Activated CD8-positive, alpha-beta T cell treated with anti-CD3 and anti-CD28 coated beads for 36 hours (primary cell): ENCODE measurements around the gene ZCCHC4. TPM values are rescaled to one million over a fixed set of nuclear protein-coding genes. Genes with fewer than 3 reads are reported as not detected.

Experiments used
- ATAC-seq: fragments of 200-7000 bp; cut with Tn5 transposase; one replicate; pipeline ENCODE4 v1.10.0; 2021; ENCODE audit warnings: mild to moderate bottlenecking, moderate library complexity
- CTCF ChIA-PET: fragments of 350-600 bp; sonication (Branson Sonifier 250); formaldehyde crosslinking; loops from one replicate; lab custom pipeline; 2021; ENCODE audit warnings: antibody characterized with exemption; lab: Charles Lee
- POLR2A ChIA-PET: fragments of 350-600 bp; sonication (Branson Sonifier 250); formaldehyde crosslinking; loops from one replicate; lab custom pipeline; 2021; ENCODE audit warnings: antibody characterized with exemption; lab: Charles Lee
- DNase-seq: peaks from one replicate; pipeline ENCODE4 v3.0.0-alpha.2; 2020
- H3K27ac Mint-ChIP-seq: one replicate; pipeline ENCODE4 v1.8.0; 2021; ENCODE audit warnings: mild to moderate bottlenecking, mixed read lengths
- H3K27me3 Mint-ChIP-seq: one replicate; pipeline ENCODE4 v1.8.0; 2021; ENCODE audit warnings: mixed read lengths
- H3K36me3 Mint-ChIP-seq: one replicate; pipeline ENCODE4 v1.8.0; 2021; ENCODE audit warnings: low read depth, mixed read lengths
- H3K4me1 Mint-ChIP-seq: one replicate; pipeline ENCODE4 v1.8.0; 2021; ENCODE audit warnings: low read depth, mixed read lengths
- H3K4me3 Mint-ChIP-seq: one replicate; pipeline ENCODE4 v1.8.0; 2021; ENCODE audit warnings: mild to moderate bottlenecking, moderate library complexity, mixed read lengths
- H3K9me3 Mint-ChIP-seq: one replicate; pipeline ENCODE4 v1.8.0; 2021; ENCODE audit warnings: mixed read lengths
- intact Hi-C: fragments of 100-400 bp; cut with micrococcal nuclease; formaldehyde crosslinking; loops from one replicate; pipeline ENCODE4 v1.10.0; 2022
- total RNA-seq, 2 experiments: library from RNA; stranded (reverse); gene quantifications; one replicate each; pipeline ENCODE4 v1.2.3, GENCODE V29; 2021
- TF ChIP-seq, protein P1 (sequence below): fragments of 200-600 bp; IDR thresholded peaks from one replicate; pipeline ENCODE4 v1.8.0; 2022; ENCODE audit warnings: antibody characterized with exemption, mild to moderate bottlenecking

ZCCHC4 gene
- total RNA-seq, 2 experiments from 2014 or later = 12.0 to 12.8 TPM

DNA sequence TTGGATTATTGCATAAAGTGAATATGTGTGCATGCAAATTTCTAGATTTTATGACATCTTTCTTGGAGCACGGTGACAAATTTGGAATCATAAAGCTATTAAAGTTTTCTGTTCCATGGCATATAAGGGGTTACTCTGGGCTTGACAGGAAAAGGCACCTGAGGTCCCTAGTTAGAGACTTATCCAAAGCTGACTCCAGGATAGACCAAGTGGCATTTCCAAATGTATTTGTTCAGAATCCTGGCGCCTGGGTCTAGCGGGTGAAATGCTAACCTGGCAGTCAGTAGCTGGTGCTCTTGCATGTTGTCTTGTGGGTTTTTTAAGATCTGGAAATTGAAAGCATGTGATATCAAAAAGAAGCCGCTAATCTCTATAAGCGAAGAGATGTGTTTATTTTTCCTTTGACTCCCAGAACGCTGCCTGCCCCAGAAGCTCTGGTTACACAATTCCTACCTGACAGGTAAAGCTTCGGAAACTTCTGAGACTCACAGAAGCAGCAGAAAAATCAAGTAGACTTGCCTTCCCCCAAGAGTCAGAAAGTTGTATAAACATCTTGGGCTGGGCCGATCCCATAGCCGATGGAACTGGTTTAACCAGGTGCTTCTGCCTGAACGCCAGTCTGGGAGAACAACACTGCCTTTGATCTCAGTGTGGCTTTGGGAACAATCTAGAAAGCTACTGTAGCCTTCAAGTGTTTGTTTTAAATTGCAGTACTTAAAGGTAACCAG lies 12.9 kb upstream of the ZCCHC4 start:
- Mint-ChIP-seq H3K27me3 (peaks cover 12% of the 10 kb centered on the region), H3K36me3 (no peaks in the 10 kb centered on the region), H3K9me3 (no peaks in the 10 kb centered on the region), H3K27ac (no peak overlapping the region), H3K4me3 (no peak overlapping the region), H3K4me1 (peaks cover 3% of the 10 kb centered on the region)
- CTCF ChIA-PET = interaction anchor here (0.7 to 2.0 kb wide), 2 partner anchors 13 to 33 kb away, joined by 3 to 15 read pairs; partner anchors contain the start of gene ZCCHC4
- POLR2A ChIA-PET = no interaction called here
- DNase-seq (no peak), ATAC-seq (no peak)
- TF ChIP-seq, protein P1, sequence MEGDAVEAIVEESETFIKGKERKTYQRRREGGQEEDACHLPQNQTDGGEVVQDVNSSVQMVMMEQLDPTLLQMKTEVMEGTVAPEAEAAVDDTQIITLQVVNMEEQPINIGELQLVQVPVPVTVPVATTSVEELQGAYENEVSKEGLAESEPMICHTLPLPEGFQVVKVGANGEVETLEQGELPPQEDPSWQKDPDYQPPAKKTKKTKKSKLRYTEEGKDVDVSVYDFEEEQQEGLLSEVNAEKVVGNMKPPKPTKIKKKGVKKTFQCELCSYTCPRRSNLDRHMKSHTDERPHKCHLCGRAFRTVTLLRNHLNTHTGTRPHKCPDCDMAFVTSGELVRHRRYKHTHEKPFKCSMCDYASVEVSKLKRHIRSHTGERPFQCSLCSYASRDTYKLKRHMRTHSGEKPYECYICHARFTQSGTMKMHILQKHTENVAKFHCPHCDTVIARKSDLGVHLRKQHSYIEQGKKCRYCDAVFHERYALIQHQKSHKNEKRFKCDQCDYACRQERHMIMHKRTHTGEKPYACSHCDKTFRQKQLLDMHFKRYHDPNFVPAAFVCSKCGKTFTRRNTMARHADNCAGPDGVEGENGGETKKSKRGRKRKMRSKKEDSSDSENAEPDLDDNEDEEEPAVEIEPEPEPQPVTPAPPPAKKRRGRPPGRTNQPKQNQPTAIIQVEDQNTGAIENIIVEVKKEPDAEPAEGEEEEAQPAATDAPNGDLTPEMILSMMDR = no peak
- intact Hi-C loops = no loop called here

DNA sequence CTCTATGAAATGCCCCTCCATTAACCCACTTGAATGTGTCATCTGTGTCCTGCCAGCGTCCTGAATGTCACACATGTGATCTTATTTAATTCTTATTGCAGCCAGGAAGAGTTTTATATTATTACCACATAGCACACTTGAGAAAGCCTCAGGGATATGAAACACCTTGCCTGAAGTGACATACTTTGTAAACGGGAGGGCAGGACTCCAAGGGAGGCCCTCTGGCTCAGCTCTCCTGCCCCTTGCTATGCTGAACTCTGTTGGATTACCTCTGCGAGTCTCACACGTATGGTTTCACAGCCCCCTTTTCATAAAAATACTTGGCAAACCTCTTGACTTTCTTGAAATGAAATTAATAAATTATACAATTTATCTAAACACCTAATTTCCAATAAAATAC lies 11.1 kb upstream of the ZCCHC4 start:
- Mint-ChIP-seq H3K4me1 (peaks cover 3% of the 10 kb centered on the region), H3K36me3 (no peaks in the 10 kb centered on the region), H3K27me3 (peaks cover 11% of the 10 kb centered on the region), H3K27ac (no peak overlapping the region), H3K9me3 (no peaks in the 10 kb centered on the region), H3K4me3 (no peak overlapping the region)
- DNase-seq = no peak
- intact Hi-C loops = no loop called here
- TF ChIP-seq, protein P1 = no peak
- no peak for ATAC-seq
- ChIA-PET CTCF (interaction anchor here (1.1 to 3.3 kb wide), 2 partner anchors 11 to 64 kb away, joined by 3 to 12 read pairs; partner anchors contain the start of gene ZCCHC4), POLR2A (no interaction called here)

DNA sequence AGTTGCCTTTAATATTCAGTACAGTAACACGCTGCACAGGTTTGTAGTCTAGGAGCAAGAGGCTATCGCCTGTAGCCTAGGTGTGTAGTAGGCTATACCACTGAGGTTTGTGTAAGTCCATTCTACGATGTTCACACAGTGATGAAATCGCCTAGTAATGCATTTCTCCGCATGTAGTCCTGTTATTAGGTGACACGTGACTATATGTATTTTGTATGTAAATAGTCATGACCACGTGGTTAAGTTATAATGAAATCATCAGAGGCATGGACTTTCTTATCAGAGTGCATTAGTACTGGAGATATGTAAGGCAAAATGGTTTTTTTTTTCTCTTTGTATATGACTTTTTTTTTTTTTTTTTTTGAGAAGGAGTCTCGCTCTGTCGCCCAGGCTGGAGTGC lies 9.9 kb upstream of the ZCCHC4 start:
- no peaks in the 10 kb centered on the region for H3K36me3 Mint-ChIP-seq
- DNase-seq (no peak), ATAC-seq (no peak)
- H3K27me3 Mint-ChIP-seq = peaks cover 13% of the 10 kb centered on the region
- TF ChIP-seq, protein P1 = no peak
- H3K27ac Mint-ChIP-seq = no peak overlapping the region
- ChIA-PET POLR2A (no interaction called here), CTCF (interaction anchor here (3.3 kb wide), 1 partner anchor 10 kb away, joined by 12 read pairs; the partner anchor contains the start of gene ZCCHC4)
- H3K9me3 Mint-ChIP-seq = no peaks in the 10 kb centered on the region
- H3K4me3 Mint-ChIP-seq = no peak overlapping the region
- intact Hi-C loops = no loop called here
- H3K4me1 Mint-ChIP-seq = peaks cover 3% of the 10 kb centered on the region

DNA sequence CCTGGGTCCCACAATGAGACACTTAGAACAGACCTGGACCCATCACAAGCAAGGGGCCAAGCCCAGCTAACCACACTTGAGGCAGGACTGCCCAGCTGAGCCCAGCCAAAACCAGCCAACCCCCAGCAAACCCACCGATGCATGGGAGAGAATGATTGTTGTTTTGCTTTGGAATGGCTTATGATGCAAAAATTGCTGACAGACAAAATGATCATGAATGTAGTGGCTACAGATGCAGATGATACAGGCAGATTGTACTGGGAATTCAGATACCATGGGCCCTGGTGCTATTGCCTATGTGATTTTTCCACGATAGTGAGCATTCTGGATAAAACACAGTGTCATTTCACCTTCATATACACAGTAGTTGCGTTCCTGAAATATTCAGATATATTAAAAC lies 9.0 kb upstream of the ZCCHC4 start:
- H3K36me3 Mint-ChIP-seq = no peaks in the 10 kb centered on the region
- ChIA-PET CTCF (interaction anchor here (3.3 kb wide), 1 partner anchor 9 kb away, joined by 12 read pairs; the partner anchor contains the start of gene ZCCHC4), POLR2A (no interaction called here)
- TF ChIP-seq, protein P1 = no peak
- H3K4me1 Mint-ChIP-seq = no peaks in the 10 kb centered on the region
- peaks cover 14% of the 10 kb centered on the region for H3K27me3 Mint-ChIP-seq
- ATAC-seq = no peak
- no peak for DNase-seq
- H3K9me3 Mint-ChIP-seq = no peaks in the 10 kb centered on the region
- intact Hi-C loops = no loop called here
- H3K4me3 Mint-ChIP-seq = no peak overlapping the region
- H3K27ac Mint-ChIP-seq = no peak overlapping the region

DNA sequence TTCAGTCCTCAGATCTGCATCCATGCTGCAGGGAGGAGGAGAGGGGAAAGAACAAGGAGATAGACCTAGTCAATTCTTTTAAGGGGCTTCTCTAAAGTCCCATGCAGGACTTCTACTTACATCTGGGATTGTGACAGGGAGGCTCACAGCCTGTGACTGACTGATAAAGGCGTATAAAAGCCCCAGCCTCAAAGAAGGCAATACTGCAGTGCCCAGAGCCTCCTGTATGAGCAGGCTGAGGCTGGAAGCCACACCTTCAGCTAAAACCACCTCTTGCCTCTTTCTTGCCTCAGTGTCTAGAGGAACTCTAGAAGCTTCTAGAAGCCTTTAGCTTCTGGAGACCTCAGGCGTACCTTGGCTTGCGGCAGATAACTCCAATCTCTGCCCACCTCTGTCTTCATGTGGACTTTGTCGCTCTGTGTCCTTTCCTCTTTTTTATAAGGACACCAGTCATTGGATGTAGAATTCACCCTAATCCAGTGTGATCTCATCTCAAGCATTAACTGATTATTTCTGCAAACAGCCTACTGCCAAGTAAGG lies 6.0 kb upstream of the ZCCHC4 start:
- intact Hi-C loops = no loop called here
- CTCF ChIA-PET = no interaction called here
- H3K4me3 Mint-ChIP-seq = no peak overlapping the region
- H3K27ac Mint-ChIP-seq = no peak overlapping the region
- H3K27me3 Mint-ChIP-seq = peaks cover 5% of the 10 kb centered on the region
- H3K9me3 Mint-ChIP-seq = no peaks in the 10 kb centered on the region
- H3K36me3 Mint-ChIP-seq = no peaks in the 10 kb centered on the region
- TF ChIP-seq, protein P1 = no peak
- DNase-seq (no peak), ATAC-seq (no peak)
- POLR2A ChIA-PET = no interaction called here
- H3K4me1 Mint-ChIP-seq = no peaks in the 10 kb centered on the region
